Measurements from ENCODE around the gene RIC1.

- TF ChIP-seq ZNF701 (tag by site-specific recombination; IDR thresholded peaks at IDR 0.05) (no peak), ZSCAN30 (tag by site-specific recombination; IDR thresholded peaks at IDR 0.05) (no peak), ZNF791 (tag by site-specific recombination; IDR thresholded peaks at IDR 0.05) (no peak), ZNF707 (tag by site-specific recombination; IDR thresholded peaks at IDR 0.05) (no peak)
- TF ChIP-seq, protein P1, sequence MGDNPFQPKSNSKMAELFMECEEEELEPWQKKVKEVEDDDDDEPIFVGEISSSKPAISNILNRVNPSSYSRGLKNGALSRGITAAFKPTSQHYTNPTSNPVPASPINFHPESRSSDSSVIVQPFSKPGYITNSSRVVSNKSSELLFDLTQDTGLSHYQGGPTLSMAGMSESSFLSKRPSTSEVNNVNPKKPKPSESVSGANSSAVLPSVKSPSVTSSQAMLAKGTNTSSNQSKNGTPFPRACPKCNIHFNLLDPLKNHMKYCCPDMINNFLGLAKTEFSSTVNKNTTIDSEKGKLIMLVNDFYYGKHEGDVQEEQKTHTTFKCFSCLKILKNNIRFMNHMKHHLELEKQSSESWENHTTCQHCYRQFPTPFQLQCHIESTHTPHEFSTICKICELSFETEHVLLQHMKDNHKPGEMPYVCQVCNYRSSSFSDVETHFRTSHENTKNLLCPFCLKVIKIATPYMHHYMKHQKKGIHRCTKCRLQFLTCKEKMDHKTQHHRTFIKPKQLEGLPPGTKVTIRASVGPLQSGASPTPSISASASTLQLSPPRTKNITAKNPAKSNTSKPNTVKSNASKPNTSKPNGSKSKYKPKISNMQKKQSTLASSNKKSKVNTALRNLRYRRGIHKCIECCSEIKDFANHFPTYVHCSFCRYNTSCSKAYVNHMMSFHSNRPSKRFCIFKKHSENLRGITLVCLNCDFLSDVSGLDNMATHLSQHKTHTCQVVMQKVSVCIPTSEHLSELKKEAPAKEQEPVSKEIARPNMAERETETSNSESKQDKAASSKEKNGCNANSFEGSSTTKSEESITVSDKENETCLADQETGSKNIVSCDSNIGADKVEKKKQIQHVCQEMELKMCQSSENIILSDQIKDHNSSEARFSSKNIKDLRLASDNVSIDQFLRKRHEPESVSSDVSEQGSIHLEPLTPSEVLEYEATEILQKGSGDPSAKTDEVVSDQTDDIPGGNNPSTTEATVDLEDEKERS (tag by site-specific recombination; IDR thresholded peaks at IDR 0.05) = no peak
- TF ChIP-seq, protein P2, sequence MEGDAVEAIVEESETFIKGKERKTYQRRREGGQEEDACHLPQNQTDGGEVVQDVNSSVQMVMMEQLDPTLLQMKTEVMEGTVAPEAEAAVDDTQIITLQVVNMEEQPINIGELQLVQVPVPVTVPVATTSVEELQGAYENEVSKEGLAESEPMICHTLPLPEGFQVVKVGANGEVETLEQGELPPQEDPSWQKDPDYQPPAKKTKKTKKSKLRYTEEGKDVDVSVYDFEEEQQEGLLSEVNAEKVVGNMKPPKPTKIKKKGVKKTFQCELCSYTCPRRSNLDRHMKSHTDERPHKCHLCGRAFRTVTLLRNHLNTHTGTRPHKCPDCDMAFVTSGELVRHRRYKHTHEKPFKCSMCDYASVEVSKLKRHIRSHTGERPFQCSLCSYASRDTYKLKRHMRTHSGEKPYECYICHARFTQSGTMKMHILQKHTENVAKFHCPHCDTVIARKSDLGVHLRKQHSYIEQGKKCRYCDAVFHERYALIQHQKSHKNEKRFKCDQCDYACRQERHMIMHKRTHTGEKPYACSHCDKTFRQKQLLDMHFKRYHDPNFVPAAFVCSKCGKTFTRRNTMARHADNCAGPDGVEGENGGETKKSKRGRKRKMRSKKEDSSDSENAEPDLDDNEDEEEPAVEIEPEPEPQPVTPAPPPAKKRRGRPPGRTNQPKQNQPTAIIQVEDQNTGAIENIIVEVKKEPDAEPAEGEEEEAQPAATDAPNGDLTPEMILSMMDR (tag by site-specific recombination; IDR thresholded peaks at IDR 0.05) = no peak
- TF ChIP-seq, protein P3, sequence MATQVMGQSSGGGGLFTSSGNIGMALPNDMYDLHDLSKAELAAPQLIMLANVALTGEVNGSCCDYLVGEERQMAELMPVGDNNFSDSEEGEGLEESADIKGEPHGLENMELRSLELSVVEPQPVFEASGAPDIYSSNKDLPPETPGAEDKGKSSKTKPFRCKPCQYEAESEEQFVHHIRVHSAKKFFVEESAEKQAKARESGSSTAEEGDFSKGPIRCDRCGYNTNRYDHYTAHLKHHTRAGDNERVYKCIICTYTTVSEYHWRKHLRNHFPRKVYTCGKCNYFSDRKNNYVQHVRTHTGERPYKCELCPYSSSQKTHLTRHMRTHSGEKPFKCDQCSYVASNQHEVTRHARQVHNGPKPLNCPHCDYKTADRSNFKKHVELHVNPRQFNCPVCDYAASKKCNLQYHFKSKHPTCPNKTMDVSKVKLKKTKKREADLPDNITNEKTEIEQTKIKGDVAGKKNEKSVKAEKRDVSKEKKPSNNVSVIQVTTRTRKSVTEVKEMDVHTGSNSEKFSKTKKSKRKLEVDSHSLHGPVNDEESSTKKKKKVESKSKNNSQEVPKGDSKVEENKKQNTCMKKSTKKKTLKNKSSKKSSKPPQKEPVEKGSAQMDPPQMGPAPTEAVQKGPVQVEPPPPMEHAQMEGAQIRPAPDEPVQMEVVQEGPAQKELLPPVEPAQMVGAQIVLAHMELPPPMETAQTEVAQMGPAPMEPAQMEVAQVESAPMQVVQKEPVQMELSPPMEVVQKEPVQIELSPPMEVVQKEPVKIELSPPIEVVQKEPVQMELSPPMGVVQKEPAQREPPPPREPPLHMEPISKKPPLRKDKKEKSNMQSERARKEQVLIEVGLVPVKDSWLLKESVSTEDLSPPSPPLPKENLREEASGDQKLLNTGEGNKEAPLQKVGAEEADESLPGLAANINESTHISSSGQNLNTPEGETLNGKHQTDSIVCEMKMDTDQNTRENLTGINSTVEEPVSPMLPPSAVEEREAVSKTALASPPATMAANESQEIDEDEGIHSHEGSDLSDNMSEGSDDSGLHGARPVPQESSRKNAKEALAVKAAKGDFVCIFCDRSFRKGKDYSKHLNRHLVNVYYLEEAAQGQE (tag by site-specific recombination; IDR thresholded peaks at IDR 0.05) = no peak
Measured at GRCh38 chr9:5721279-5722087, 92.6 kb downstream of the RIC1 start.
